ENCODE data around the gene FNDC3B.
"Not testable (repeated sequence)": the region's sequence is repeated elsewhere in the genome, so short reads cannot be mapped to it uniquely, and the experiment has no call there.

Gene FNDC3B

GRCh38 chr3:172090035-172090434 lies 50.7 kb downstream of the FNDC3B start:
- FAIRE-seq (no peak), DNase-seq (ENCODE audit: insufficient read length) (no peak)
- TF ChIP-seq POLR2A (IDR thresholded peaks at IDR 0.05; ENCODE audit: low read depth, low read length) (no peak), TAF1 (IDR thresholded peaks at IDR 0.05; ENCODE audit: borderline replicate concordance, low read depth, low read length) (no peak), POLR2AphosphoS5 (IDR thresholded peaks at IDR 0.05; ENCODE audit: low read depth, low read length) (no peak)

GRCh38 chr3:172092658-172093057 lies 53.3 kb downstream of the FNDC3B start:
- DNase-seq (ENCODE audit: insufficient read length) (no peak), FAIRE-seq (no peak)
- TF ChIP-seq POLR2AphosphoS5 (IDR thresholded peaks at IDR 0.05; ENCODE audit: low read depth, low read length) (no peak), TAF1 (IDR thresholded peaks at IDR 0.05; ENCODE audit: borderline replicate concordance, low read depth, low read length) (no peak), POLR2A (IDR thresholded peaks at IDR 0.05; ENCODE audit: low read depth, low read length) (no peak)

GRCh38 chr3:172093581-172094443 lies 54.4 kb downstream of the FNDC3B start:
- FAIRE-seq; DNase-seq (ENCODE audit: insufficient read length): not testable (repeated sequence)

GRCh38 chr3:172094621-172095557 lies 55.5 kb downstream of the FNDC3B start:
- DNase-seq (ENCODE audit: insufficient read length) (no peak), FAIRE-seq (no peak)
- no peak for TF ChIP-seq POLR2A (IDR thresholded peaks at IDR 0.05; ENCODE audit: low read depth, low read length)
- TF ChIP-seq POLR2AphosphoS5 (IDR thresholded peaks at IDR 0.05; ENCODE audit: low read depth, low read length): no peak
- no peak for TF ChIP-seq TAF1 (IDR thresholded peaks at IDR 0.05; ENCODE audit: borderline replicate concordance, low read depth, low read length)

GRCh38 chr3:172096881-172097420 lies 57.6 kb downstream of the FNDC3B start:
- FAIRE-seq (no peak), DNase-seq (ENCODE audit: insufficient read length) (no peak)
- TF ChIP-seq POLR2A (IDR thresholded peaks at IDR 0.05; ENCODE audit: low read depth, low read length): no peak
- no peak for TF ChIP-seq POLR2AphosphoS5 (IDR thresholded peaks at IDR 0.05; ENCODE audit: low read depth, low read length)
- TF ChIP-seq TAF1 (IDR thresholded peaks at IDR 0.05; ENCODE audit: borderline replicate concordance, low read depth, low read length): no peak

- DNase-seq (ENCODE audit: insufficient read length) (no peak), FAIRE-seq (no peak)
- TF ChIP-seq TAF1 (IDR thresholded peaks at IDR 0.05; ENCODE audit: borderline replicate concordance, low read depth, low read length) (no peak), POLR2AphosphoS5 (IDR thresholded peaks at IDR 0.05; ENCODE audit: low read depth, low read length) (no peak), POLR2A (IDR thresholded peaks at IDR 0.05; ENCODE audit: low read depth, low read length) (no peak)
Observed at GRCh38 chr3:172097585-172097984, 58.2 kb downstream of the FNDC3B start.

GRCh38 chr3:172098698-172099494 lies 59.5 kb downstream of the FNDC3B start:
- FAIRE-seq (no peak), DNase-seq (ENCODE audit: insufficient read length) (no peak)
- TF ChIP-seq POLR2A (IDR thresholded peaks at IDR 0.05; ENCODE audit: low read depth, low read length): no peak

GRCh38 chr3:172099495-172099808 lies 60.1 kb downstream of the FNDC3B start:
- no peak for DNase-seq (ENCODE audit: insufficient read length)
- FAIRE-seq: no peak
- TF ChIP-seq POLR2A (IDR thresholded peaks at IDR 0.05; ENCODE audit: low read depth, low read length): no peak
- no peak for TF ChIP-seq TAF1 (IDR thresholded peaks at IDR 0.05; ENCODE audit: borderline replicate concordance, low read depth, low read length)
- TF ChIP-seq POLR2AphosphoS5 (IDR thresholded peaks at IDR 0.05; ENCODE audit: low read depth, low read length): no peak

- DNase-seq (ENCODE audit: insufficient read length) (no peak), FAIRE-seq (no peak)
- TF ChIP-seq TAF1 (IDR thresholded peaks at IDR 0.05; ENCODE audit: borderline replicate concordance, low read depth, low read length): no peak
- no peak for TF ChIP-seq POLR2A (IDR thresholded peaks at IDR 0.05; ENCODE audit: low read depth, low read length)
- TF ChIP-seq POLR2AphosphoS5 (IDR thresholded peaks at IDR 0.05; ENCODE audit: low read depth, low read length): no peak
Observed at GRCh38 chr3:172100482-172100881, 61.1 kb downstream of the FNDC3B start.

GRCh38 chr3:172101107-172101506 lies 61.7 kb downstream of the FNDC3B start:
- FAIRE-seq (no peak), DNase-seq (ENCODE audit: insufficient read length) (no peak)
- TF ChIP-seq POLR2A (IDR thresholded peaks at IDR 0.05; ENCODE audit: low read depth, low read length) (no peak), TAF1 (IDR thresholded peaks at IDR 0.05; ENCODE audit: borderline replicate concordance, low read depth, low read length) (no peak), POLR2AphosphoS5 (IDR thresholded peaks at IDR 0.05; ENCODE audit: low read depth, low read length) (no peak)

All from GM12892 (cell line).